Measurements from ENCODE around the gene CHMP6. TPM values are rescaled to one million over a fixed set of nuclear protein-coding genes. Genes with fewer than 3 reads are reported as not detected.

Gene CHMP6
- total and polyA plus RNA-seq, 4 donors = 9.6 to 24.0 (median 16.7) TPM

DNA sequence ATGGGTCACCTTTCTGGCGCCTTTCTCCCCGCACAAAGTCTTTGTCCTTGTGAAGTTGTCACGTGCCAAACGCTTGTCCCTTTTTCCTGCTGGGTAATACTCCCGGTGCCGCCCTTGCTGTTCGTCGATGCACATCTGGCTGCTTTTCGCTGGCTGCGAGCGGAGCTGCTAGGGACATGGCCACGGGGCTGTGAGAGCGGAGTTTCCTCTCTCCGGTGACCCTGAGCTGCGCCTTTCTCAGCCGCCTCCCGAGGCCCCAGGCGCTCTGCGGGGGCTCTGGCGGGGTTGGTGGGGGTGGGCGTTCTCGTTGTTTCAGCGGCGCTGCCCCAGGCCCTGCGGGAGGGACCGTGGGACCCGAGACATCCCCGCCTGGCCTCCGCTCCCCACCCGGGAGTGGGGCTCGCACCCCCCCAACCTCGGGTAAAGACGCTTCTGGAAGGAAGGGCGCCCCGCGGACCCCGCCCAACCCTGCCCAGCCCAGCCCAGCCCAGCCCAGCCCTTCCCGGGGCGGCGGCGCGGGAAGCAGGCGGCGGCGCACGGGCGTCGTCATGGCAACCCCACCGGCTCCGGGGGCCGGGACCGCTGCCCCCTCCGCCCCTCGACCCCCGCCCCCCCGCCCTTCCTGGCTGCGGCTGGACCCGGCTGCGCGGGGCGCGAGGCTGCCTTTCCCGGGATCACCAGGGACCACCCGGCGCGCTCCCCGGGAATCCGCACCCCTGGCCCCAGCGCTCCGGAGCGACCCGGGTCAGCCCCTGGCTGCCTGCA, 12.3 kb downstream of the CHMP6 start:
- WGBS = 7% methylated on average over 72 of the region's 72 CpGs
- no peaks in the 10 kb centered on the region for H3K9me3 ChIP-seq (ENCODE audit: control insufficient read depth in 4 of 4, low read length in 3 of 4)
- H3K27me3 ChIP-seq (ENCODE audit: control insufficient read depth in 4 of 4, insufficient read depth in 4 of 4, low read length in 3 of 4) = peaks cover 0 to 6% (median 0%) of the 10 kb centered on the region in 4 donors
- H3K4me3 ChIP-seq (ENCODE audit: low read depth in 1 of 3, low read length in 3 of 3) = peak overlapping the region in 1 of 3 donors; percentile 23
- peaks cover 14 to 32% (median 26%) of the 10 kb centered on the region in 4 donors for H3K4me1 ChIP-seq (ENCODE audit: control insufficient read depth in 4 of 4, insufficient read depth in 4 of 4, low read length in 3 of 4)
- DNase-seq (ENCODE audit: low spot score) = no peak
- H3K9ac ChIP-seq (ENCODE audit: low read depth in 1 of 2, low read length in 2 of 2) = no peak overlapping the region
- TF ChIP-seq FOXA2 (IDR thresholded peaks at IDR 0.05) (no peak), EGR1 (IDR thresholded peaks at IDR 0.05; ENCODE audit: low read depth in 2 of 2) (no peak), HNF4G (IDR thresholded peaks at IDR 0.05) (no peak), RXRA (IDR thresholded peaks at IDR 0.05) (no peak)
- TF ChIP-seq, protein P1, sequence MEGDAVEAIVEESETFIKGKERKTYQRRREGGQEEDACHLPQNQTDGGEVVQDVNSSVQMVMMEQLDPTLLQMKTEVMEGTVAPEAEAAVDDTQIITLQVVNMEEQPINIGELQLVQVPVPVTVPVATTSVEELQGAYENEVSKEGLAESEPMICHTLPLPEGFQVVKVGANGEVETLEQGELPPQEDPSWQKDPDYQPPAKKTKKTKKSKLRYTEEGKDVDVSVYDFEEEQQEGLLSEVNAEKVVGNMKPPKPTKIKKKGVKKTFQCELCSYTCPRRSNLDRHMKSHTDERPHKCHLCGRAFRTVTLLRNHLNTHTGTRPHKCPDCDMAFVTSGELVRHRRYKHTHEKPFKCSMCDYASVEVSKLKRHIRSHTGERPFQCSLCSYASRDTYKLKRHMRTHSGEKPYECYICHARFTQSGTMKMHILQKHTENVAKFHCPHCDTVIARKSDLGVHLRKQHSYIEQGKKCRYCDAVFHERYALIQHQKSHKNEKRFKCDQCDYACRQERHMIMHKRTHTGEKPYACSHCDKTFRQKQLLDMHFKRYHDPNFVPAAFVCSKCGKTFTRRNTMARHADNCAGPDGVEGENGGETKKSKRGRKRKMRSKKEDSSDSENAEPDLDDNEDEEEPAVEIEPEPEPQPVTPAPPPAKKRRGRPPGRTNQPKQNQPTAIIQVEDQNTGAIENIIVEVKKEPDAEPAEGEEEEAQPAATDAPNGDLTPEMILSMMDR (IDR thresholded peaks at IDR 0.05; ENCODE audit: low read depth, low read length, missing input control) = no peak
- TF ChIP-seq, protein P2, sequence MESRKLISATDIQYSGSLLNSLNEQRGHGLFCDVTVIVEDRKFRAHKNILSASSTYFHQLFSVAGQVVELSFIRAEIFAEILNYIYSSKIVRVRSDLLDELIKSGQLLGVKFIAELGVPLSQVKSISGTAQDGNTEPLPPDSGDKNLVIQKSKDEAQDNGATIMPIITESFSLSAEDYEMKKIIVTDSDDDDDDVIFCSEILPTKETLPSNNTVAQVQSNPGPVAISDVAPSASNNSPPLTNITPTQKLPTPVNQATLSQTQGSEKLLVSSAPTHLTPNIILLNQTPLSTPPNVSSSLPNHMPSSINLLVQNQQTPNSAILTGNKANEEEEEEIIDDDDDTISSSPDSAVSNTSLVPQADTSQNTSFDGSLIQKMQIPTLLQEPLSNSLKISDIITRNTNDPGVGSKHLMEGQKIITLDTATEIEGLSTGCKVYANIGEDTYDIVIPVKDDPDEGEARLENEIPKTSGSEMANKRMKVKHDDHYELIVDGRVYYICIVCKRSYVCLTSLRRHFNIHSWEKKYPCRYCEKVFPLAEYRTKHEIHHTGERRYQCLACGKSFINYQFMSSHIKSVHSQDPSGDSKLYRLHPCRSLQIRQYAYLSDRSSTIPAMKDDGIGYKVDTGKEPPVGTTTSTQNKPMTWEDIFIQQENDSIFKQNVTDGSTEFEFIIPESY (IDR thresholded peaks at IDR 0.05) = no peak
- H3K36me3 ChIP-seq (ENCODE audit: control insufficient read depth in 4 of 4, insufficient read depth in 3 of 4, low read depth in 1 of 4, low read length in 3 of 4) = peaks cover 2 to 8% (median 4%) of the 10 kb centered on the region in 4 donors
- no peak overlapping the region for H3K27ac ChIP-seq (ENCODE audit: low read depth in 1 of 2, low read length in 2 of 2)

DNA sequence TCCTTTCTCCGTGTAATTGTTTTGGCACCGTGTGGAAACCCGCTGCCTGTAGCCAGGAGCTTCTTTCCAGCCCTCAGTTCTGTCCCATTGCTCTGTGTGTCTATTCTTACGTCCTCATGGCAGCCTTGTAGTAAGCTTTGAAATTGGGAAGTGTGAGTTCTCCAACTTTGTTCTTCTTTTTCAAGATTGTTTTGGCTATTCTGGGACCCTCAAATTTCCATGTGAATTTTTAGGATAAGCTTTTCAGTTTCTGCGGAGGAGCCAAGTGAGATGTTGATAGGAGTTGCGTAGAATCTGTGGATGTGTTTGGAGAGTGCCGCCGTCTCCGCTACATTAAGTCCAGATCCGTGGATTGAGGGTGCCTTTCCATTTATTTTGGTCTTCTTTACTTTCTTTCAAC, 15.2 kb downstream of the CHMP6 start:
- no peaks in the 10 kb centered on the region for H3K9me3 ChIP-seq (ENCODE audit: control insufficient read depth in 4 of 4, low read length in 3 of 4)
- TF ChIP-seq TAF1 (conservative IDR thresholded peaks at IDR 0.05) (no peak), HNF4A (conservative IDR thresholded peaks at IDR 0.05) (no peak), FOXA2 (IDR thresholded peaks at IDR 0.05) (no peak), GABPA (IDR thresholded peaks at IDR 0.05 in 1 of 2, conservative IDR thresholded peaks at IDR 0.05 in 1 of 2) (no peak), HNF4G (IDR thresholded peaks at IDR 0.05) (no peak), FOXA1 (IDR thresholded peaks at IDR 0.05) (no peak), YY1 (IDR thresholded peaks at IDR 0.05) (no peak), JUND (IDR thresholded peaks at IDR 0.05) (no peak), EGR1 (IDR thresholded peaks at IDR 0.05; ENCODE audit: low read depth in 2 of 2) (no peak), MAX (IDR thresholded peaks at IDR 0.05) (no peak), NR2F2 (IDR thresholded peaks at IDR 0.05) (no peak), RAD21 (IDR thresholded peaks at IDR 0.05) (no peak), REST (IDR thresholded peaks at IDR 0.05) (no peak)
- TF ChIP-seq, protein P2 (IDR thresholded peaks at IDR 0.05) = no peak
- TF ChIP-seq, protein P1 (IDR thresholded peaks at IDR 0.05; ENCODE audit: low read depth, low read length, missing input control) = no peak
- no peak overlapping the region for H3K4me3 ChIP-seq (ENCODE audit: low read depth in 1 of 3, low read length in 3 of 3)
- H3K9ac ChIP-seq (ENCODE audit: low read depth in 1 of 2, low read length in 2 of 2) = no peak overlapping the region
- H3K4me1 ChIP-seq (ENCODE audit: control insufficient read depth in 4 of 4, insufficient read depth in 4 of 4, low read length in 3 of 4) = peaks cover 3 to 15% (median 12%) of the 10 kb centered on the region in 4 donors
- peaks cover 0 to 6% (median 0%) of the 10 kb centered on the region in 4 donors for H3K27me3 ChIP-seq (ENCODE audit: control insufficient read depth in 4 of 4, insufficient read depth in 4 of 4, low read length in 3 of 4)
- no peak overlapping the region for H3K27ac ChIP-seq (ENCODE audit: low read depth in 1 of 2, low read length in 2 of 2)
- no peaks in the 10 kb centered on the region for H3K36me3 ChIP-seq (ENCODE audit: control insufficient read depth in 4 of 4, insufficient read depth in 3 of 4, low read depth in 1 of 4, low read length in 3 of 4)
- 79% methylated on average over 10 of the region's 10 CpGs for WGBS
- DNase-seq (ENCODE audit: low spot score) = no peak

Data from liver (tissue), 9 donors.